Transverse colon (tissue), 4 donors: Measurements from ENCODE around the gene MESD.

Source experiments
- POLR2A ChIP-seq: fragments of 450-650 bp; IDR thresholded peaks from one replicate; pipeline ENCODE4 v1.6.1; 2016; ENCODE audit warnings: antibody characterized with exemption, mild to moderate bottlenecking, moderate library complexity
- POLR2AphosphoS5 ChIP-seq, 3 donors: sonication (generic); formaldehyde crosslinking; IDR thresholded peaks; one replicate each; pipeline ENCODE4 v1.6.1; 2016; ENCODE audit warnings: antibody characterized with exemption in 3 of 3
- TF ChIP-seq, protein P1 (sequence below), 5 experiments: fragments of 200-600 bp in 3 of 5; fragments of 450-650 bp in 2 of 5; sonication (generic) in 3 of 5; IDR thresholded peaks; 1 replicate in 2 of 5; 2 replicates in 3 of 5; pipeline ENCODE4 v1.5.1; 2016 to 2017; ENCODE audit warnings: antibody characterized with exemption in 5 of 5, inconsistent platforms in 3 of 5, mild to moderate bottlenecking in 2 of 5, moderate library complexity in 1 of 5

DNA sequence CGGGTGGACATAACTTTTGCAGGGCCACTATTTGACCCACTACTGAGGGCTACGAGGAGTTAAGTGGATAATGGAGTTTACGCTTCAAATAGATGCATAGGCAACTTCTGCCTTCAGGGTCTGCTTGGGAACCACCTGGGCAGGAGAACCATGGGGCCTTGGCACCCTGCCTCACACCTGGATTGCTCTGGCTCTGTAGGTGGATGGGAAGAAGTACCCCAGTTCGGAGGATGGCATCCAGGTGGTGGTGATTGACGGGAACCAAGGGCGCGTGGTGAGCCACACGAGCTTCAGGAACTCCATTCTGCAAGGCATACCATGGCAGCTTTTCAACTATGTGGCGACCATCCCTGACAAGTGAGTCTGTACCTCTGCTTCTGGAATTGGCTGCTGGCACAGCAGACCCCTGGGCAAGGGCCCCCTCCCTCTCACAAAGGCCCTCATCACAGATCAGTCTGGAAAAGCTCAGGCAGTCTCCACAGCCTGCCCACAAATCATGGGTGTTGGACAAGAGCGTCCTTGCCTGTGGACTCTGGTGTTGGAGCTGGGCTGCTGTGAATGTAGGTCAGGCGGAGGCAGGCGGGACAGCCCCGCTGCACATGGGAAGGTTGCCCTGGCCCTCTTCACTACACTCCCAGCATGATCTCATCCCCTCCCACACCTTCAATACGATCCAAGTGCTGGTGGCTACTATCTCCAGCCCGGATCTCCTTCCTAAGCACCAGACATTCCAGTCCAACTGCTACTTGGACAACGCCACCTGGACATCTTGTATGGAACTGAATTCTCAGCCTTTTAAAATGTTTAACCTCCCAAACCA is 46.7 kb downstream of the MESD start:
- TF ChIP-seq, protein P1, sequence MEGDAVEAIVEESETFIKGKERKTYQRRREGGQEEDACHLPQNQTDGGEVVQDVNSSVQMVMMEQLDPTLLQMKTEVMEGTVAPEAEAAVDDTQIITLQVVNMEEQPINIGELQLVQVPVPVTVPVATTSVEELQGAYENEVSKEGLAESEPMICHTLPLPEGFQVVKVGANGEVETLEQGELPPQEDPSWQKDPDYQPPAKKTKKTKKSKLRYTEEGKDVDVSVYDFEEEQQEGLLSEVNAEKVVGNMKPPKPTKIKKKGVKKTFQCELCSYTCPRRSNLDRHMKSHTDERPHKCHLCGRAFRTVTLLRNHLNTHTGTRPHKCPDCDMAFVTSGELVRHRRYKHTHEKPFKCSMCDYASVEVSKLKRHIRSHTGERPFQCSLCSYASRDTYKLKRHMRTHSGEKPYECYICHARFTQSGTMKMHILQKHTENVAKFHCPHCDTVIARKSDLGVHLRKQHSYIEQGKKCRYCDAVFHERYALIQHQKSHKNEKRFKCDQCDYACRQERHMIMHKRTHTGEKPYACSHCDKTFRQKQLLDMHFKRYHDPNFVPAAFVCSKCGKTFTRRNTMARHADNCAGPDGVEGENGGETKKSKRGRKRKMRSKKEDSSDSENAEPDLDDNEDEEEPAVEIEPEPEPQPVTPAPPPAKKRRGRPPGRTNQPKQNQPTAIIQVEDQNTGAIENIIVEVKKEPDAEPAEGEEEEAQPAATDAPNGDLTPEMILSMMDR (IDR thresholded peaks at IDR 0.05), result no peak
- TF ChIP-seq POLR2A (no peak), POLR2AphosphoS5 (IDR thresholded peaks at IDR 0.05) (peak in 1 of 3 donors; percentile 62)
